GM12873 (cell line): Measurements from ENCODE around the gene MAN1C1.

ENCODE experiments used
- CTCF ChIP-seq: IDR thresholded peaks from 2 replicates; pipeline ENCODE4 v1.5.1; 2012; ENCODE audit warnings: low read depth, mild to moderate bottlenecking, moderate library complexity, low read length, control low read depth; ENCODE audit not compliant: insufficient read depth; ENCODE audit errors: missing control alignments

Gene MAN1C1

DNA sequence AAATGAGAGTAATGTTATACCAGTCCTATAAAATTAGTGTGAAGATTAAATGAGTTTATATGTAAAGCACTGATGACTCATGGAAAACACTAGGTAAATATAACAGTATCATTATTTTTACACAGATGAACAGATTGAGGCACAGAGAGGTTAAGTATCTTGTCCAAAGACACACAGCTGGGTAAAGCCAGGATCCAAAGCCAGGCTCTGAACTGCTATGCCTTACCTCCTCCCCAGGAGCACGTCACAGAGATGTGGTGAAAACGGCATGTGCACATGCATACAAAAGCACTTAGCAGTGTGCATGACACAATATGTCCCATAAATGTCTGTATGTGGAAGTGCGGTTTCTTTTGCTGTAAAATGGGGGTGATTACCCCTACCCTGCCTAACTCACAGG lies 56.9 kb downstream of the MAN1C1 start:
- no peak for TF ChIP-seq CTCF

DNA sequence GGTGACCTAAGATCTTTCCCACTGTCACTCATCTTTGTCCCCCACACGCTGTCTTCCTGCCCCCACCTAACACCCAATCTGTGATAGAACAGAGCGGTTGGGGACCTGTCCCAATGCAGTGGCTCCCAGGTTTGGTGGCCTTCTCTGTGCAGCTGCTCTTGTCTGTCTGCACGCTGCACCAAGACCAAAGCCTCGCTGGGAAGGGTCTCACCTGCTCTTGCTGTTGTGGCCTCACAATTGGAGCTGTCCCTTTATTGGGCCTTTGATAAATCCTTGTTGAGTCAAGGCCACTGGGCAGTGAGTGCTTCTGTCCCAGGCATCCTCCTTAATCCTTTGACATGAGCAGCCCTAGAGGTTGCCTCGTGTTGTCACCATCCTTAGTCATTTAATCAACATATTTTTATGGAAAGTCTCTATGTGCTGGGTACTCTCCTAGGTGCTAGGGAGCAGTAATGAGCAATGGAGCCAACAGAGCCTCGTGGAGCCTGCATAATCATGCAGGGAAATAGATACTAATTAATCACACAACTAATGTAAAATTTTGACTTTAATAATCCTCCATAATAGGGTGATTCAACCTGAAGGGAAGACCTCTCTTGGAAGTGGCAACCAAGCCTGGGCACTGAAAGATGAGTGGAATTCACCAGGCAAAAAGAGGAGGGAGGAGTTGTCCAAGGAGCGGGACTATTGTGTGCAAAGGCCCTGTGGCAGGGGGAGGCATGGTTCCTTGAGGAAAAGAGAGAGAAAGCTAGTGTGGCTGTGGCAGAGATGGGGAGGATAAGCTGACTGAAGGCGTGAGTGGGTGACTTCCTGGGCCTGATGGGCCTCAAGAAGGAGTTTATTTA lies 57.6 kb downstream of the MAN1C1 start:
- TF ChIP-seq CTCF, result no peak

GRCh38 chr1:25674807-25675084 lies 58.2 kb downstream of the MAN1C1 start:
- no peak for TF ChIP-seq CTCF

- TF ChIP-seq CTCF, result no peak
Observed at GRCh38 chr1:25675729-25676476, 59.3 kb downstream of the MAN1C1 start.

DNA sequence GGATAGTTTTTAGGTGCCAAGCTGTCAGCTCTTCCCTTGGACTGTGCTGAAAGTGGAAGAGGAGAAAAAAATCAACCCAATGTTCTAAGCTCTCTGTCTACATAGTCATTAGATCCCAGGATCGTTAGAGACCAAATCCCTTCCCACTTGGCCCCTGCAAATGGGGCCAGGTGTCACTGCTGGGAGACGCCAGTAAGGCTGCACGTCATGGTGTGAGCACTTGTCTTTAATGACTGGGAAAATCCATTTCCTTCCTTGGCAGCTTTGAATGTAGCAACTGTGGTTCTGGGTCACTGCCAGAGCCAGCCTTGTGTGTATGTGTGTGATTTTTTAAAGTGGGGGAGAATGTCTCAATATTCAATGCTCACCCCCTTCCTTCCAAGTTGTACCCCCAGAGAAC lies 59.9 kb downstream of the MAN1C1 start:
- TF ChIP-seq CTCF, result no peak

DNA sequence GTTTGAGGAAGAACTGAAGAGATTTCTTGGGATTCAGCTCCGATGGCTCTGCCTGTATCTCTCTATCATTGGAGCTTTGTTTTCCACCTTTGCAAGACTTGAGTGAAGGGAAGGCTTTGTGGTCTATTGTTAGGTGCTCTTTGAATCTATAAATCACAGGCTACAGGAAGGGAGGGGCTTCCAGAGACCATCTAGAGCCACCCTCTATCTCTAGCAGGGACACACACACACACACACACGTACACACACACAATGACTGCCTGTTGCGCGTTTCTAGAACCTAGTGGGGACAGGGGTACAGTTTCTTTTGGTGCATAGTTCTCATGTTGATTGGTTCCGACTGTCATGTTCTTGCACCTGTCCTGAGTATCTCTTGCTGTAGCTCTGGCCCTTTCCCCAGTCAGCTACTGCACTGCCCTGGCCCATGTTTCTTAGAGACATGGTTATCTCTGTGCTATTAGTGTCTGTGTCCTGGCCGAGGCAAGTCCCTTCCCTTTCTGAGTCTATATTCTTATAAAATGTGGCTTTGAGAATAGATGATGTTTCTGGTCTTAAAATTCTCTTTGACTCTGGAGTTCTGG lies 60.7 kb downstream of the MAN1C1 start:
- no peak for TF ChIP-seq CTCF

GRCh38 chr1:25679171-25679570 lies 62.6 kb downstream of the MAN1C1 start:
- TF ChIP-seq CTCF, result no peak
